PC-3 (cell line): Measurements from ENCODE around the gene ASCC3.

Source experiments
- EZH2 ChIP-seq: fragments of 300-600 bp; sonication (generic); IDR thresholded peaks from one replicate; pipeline ENCODE4 v1.6.1; 2017; ENCODE audit warnings: antibody characterized with exemption, mild to moderate bottlenecking, low read length; ENCODE audit not compliant: unreplicated experiment
- EZH2phosphoT487 ChIP-seq: fragments of 300-600 bp; sonication (generic); IDR thresholded peaks from 2 replicates; pipeline ENCODE4 v1.6.1; 2018; ENCODE audit warnings: mild to moderate bottlenecking, antibody characterized with exemption, low read length, borderline replicate concordance
- TF ChIP-seq, protein P1 (sequence below): fragments of 300-600 bp; sonication (generic); conservative IDR thresholded peaks from 2 replicates; pipeline ENCODE4 v1.5.1; 2017; ENCODE audit warnings: antibody characterized with exemption, low read depth, mild to moderate bottlenecking, low read length

GRCh38 chr6:100724222-100724621, 156.9 kb downstream of the ASCC3 start:
- TF ChIP-seq, protein P1, sequence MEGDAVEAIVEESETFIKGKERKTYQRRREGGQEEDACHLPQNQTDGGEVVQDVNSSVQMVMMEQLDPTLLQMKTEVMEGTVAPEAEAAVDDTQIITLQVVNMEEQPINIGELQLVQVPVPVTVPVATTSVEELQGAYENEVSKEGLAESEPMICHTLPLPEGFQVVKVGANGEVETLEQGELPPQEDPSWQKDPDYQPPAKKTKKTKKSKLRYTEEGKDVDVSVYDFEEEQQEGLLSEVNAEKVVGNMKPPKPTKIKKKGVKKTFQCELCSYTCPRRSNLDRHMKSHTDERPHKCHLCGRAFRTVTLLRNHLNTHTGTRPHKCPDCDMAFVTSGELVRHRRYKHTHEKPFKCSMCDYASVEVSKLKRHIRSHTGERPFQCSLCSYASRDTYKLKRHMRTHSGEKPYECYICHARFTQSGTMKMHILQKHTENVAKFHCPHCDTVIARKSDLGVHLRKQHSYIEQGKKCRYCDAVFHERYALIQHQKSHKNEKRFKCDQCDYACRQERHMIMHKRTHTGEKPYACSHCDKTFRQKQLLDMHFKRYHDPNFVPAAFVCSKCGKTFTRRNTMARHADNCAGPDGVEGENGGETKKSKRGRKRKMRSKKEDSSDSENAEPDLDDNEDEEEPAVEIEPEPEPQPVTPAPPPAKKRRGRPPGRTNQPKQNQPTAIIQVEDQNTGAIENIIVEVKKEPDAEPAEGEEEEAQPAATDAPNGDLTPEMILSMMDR, result no peak
- TF ChIP-seq EZH2 (no peak), EZH2phosphoT487 (no peak)
